ENCODE results near the gene RDX. TPM values are rescaled to one million over a fixed set of nuclear protein-coding genes. Genes with fewer than 3 reads are reported as not detected.
A peak's percentile ranks its signal among the peaks of the same experiment; 100 is the strongest.

The RDX gene
- total RNA-seq, 2 donors from 2014 or later = 121 to 127 TPM

GRCh38 chr11:110272919-110273318 is 23.5 kb downstream of the RDX start:
- Mint-ChIP-seq H3K27ac (peak overlapping the region; percentile 44), H3K9me3 (no peaks in the 10 kb centered on the region), H3K4me1 (no peaks in the 10 kb centered on the region), H3K36me3 (ENCODE audit: low read depth) (peaks cover 68% of the 10 kb centered on the region), H3K4me3 (no peak overlapping the region), H3K27me3 (ENCODE audit: insufficient read depth) (no peaks in the 10 kb centered on the region)
- WGBS, 2 experiments (ENCODE audit: insufficient coverage in 1 of 2, insufficient read length in 1 of 2) = 88 to 96% methylated on average over 2 of the region's 2 CpGs
- no peaks in the 10 kb centered on the region for H3K27me3 ChIP-seq (ENCODE audit: control insufficient read depth, insufficient read depth, low read length, poor library complexity, severe bottlenecking)
- H3K4me1 ChIP-seq (ENCODE audit: control insufficient read depth, insufficient read depth, low read length) = no peaks in the 10 kb centered on the region
- no peak overlapping the region for H3K4me3 ChIP-seq (ENCODE audit: low read length)
- H3K9me3 ChIP-seq (ENCODE audit: control insufficient read depth, low read length) = no peaks in the 10 kb centered on the region
- H3K27ac ChIP-seq (ENCODE audit: low read depth, low read length) = no peak overlapping the region
- no peak for DNase-seq
- peaks cover 92% of the 10 kb centered on the region for H3K36me3 ChIP-seq (ENCODE audit: control insufficient read depth, insufficient read depth, low read length)
- no peak overlapping the region for H3K9ac ChIP-seq (ENCODE audit: extremely low read depth, low read length, poor library complexity, severe bottlenecking)
- TF ChIP-seq, protein P1, sequence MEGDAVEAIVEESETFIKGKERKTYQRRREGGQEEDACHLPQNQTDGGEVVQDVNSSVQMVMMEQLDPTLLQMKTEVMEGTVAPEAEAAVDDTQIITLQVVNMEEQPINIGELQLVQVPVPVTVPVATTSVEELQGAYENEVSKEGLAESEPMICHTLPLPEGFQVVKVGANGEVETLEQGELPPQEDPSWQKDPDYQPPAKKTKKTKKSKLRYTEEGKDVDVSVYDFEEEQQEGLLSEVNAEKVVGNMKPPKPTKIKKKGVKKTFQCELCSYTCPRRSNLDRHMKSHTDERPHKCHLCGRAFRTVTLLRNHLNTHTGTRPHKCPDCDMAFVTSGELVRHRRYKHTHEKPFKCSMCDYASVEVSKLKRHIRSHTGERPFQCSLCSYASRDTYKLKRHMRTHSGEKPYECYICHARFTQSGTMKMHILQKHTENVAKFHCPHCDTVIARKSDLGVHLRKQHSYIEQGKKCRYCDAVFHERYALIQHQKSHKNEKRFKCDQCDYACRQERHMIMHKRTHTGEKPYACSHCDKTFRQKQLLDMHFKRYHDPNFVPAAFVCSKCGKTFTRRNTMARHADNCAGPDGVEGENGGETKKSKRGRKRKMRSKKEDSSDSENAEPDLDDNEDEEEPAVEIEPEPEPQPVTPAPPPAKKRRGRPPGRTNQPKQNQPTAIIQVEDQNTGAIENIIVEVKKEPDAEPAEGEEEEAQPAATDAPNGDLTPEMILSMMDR (conservative IDR thresholded peaks at IDR 0.05) = no peak

DNA sequence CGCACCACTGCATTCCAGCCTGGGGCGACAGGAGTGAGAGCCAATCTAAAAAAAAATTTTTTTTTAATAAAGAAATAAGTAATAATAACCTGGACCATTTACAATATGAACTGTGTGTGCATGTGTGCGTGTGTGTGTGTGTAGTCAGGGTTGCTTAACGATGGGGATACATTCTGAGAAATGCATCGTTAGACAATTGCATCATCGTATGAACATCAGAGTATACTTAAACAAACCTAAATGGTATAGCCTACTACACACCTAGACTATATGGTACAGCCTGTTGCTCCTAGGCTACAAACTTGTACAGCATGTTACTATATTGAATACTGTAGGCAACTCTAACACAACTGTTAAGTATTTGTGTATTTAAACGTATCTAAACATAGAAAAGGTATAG is 26.4 kb downstream of the RDX start:
- Mint-ChIP-seq H3K4me3 (no peak overlapping the region), H3K4me1 (no peaks in the 10 kb centered on the region), H3K36me3 (ENCODE audit: low read depth) (peaks cover 57% of the 10 kb centered on the region), H3K27me3 (ENCODE audit: insufficient read depth) (no peaks in the 10 kb centered on the region), H3K27ac (no peak overlapping the region), H3K9me3 (peaks cover 2% of the 10 kb centered on the region)
- 92 to 98% methylated on average over 2 to 7 of the region's 7 CpGs for WGBS, 2 experiments (ENCODE audit: insufficient coverage in 1 of 2, insufficient read length in 1 of 2)
- no peaks in the 10 kb centered on the region for H3K9me3 ChIP-seq (ENCODE audit: control insufficient read depth, low read length)
- no peaks in the 10 kb centered on the region for H3K4me1 ChIP-seq (ENCODE audit: control insufficient read depth, insufficient read depth, low read length)
- peaks cover 85% of the 10 kb centered on the region for H3K36me3 ChIP-seq (ENCODE audit: control insufficient read depth, insufficient read depth, low read length)
- H3K27me3 ChIP-seq (ENCODE audit: control insufficient read depth, insufficient read depth, low read length, poor library complexity, severe bottlenecking) = no peaks in the 10 kb centered on the region
- TF ChIP-seq, protein P1 (conservative IDR thresholded peaks at IDR 0.05) = no peak
- DNase-seq = no peak
- H3K4me3 ChIP-seq (ENCODE audit: low read length) = no peak overlapping the region
- no peak overlapping the region for H3K9ac ChIP-seq (ENCODE audit: extremely low read depth, low read length, poor library complexity, severe bottlenecking)
- no peak overlapping the region for H3K27ac ChIP-seq (ENCODE audit: low read depth, low read length)

GRCh38 chr11:110268441-110268840 is 28.0 kb downstream of the RDX start:
- Mint-ChIP-seq H3K27ac (peak overlapping the region; percentile 19), H3K9me3 (peaks cover 2% of the 10 kb centered on the region), H3K36me3 (ENCODE audit: low read depth) (peaks cover 61% of the 10 kb centered on the region), H3K4me1 (peaks cover 2% of the 10 kb centered on the region), H3K4me3 (no peak overlapping the region), H3K27me3 (ENCODE audit: insufficient read depth) (no peaks in the 10 kb centered on the region)
- Histone ChIP-seq H3K9ac (ENCODE audit: extremely low read depth, low read length, poor library complexity, severe bottlenecking) (no peak overlapping the region), H3K9me3 (ENCODE audit: control insufficient read depth, low read length) (no peaks in the 10 kb centered on the region), H3K27me3 (ENCODE audit: control insufficient read depth, insufficient read depth, low read length, poor library complexity, severe bottlenecking) (no peaks in the 10 kb centered on the region), H3K4me1 (ENCODE audit: control insufficient read depth, insufficient read depth, low read length) (no peaks in the 10 kb centered on the region), H3K4me3 (ENCODE audit: low read length) (no peak overlapping the region), H3K27ac (ENCODE audit: low read depth, low read length) (no peak overlapping the region), H3K36me3 (ENCODE audit: control insufficient read depth, insufficient read depth, low read length) (peaks cover 89% of the 10 kb centered on the region)
- DNase-seq = no peak
- 95 to 100% methylated on average over 1 of the region's 1 CpG for WGBS, 2 experiments (ENCODE audit: insufficient coverage in 1 of 2, insufficient read length in 1 of 2)
- TF ChIP-seq, protein P1 (conservative IDR thresholded peaks at IDR 0.05) = no peak
